ENCODE results near the gene ZBP1.

GRCh38 chr20:57609842-57610167, 10.4 kb downstream of the ZBP1 start:
- TF ChIP-seq POLR2A (IDR thresholded peaks at IDR 0.05) = no peak
- no peak for TF ChIP-seq CTCF (IDR thresholded peaks at IDR 0.05)

Measured in testis (tissue), 2 donors.